DMS53 treated with DMSO at 0.1 percent for 48 hours (cell line): ENCODE results near the gene PKNOX2.

Experiments
- DNase-seq: peaks from one replicate; lab custom pipeline; 2025; ENCODE audit not compliant: unreplicated experiment; lab: John Stamatoyannopoulos, UW

PKNOX2 gene

DNA sequence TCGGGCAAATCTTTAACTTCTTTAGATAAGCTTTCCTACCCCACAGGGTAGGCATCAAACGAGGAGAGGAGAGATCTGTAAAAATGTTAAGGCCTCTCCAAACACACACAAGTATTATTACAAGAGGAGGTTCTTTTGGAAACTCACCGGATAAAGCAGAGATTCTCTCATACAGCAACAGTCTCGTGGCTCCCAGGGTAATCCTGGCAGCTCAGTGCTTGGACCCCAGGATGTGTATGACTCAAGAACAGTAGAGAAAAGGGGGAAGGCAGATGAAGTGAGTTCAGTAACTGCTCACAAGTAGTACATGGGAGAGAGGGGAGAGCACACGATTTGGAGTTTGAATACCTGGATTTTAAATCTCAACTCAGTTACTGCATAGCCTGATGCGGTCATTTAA, 210.6 kb downstream of the PKNOX2 start:
- DNase-seq = no peak

- DNase-seq = no peak
Observed at GRCh38 chr11:125376117-125376516, 211.6 kb downstream of the PKNOX2 start.

- DNase-seq = no peak
Observed at GRCh38 chr11:125376856-125377255, 212.3 kb downstream of the PKNOX2 start.

- DNase-seq = no peak
Observed at GRCh38 chr11:125378083-125378482, 213.5 kb downstream of the PKNOX2 start.

- no peak for DNase-seq
Observed at GRCh38 chr11:125378571-125378970, 214.0 kb downstream of the PKNOX2 start.

DNA sequence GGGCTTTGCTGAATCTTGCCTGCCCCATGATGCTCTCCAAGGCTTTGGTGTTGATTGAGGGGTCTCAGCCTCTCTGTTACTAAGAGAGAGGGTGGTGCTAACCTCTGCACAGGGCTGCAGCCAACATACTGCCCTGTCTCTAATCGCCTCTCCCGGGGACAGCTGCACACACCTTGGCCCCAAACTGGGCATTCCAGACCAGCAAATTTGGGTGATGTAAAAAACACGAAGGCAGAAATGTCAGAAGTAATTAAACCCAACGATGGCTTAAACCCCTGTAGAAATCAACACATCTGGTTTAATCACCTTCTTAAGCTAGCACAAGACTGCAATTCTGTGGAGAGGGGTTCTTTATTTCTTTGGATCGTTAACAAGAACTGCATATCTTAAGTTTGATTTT, 215.0 kb downstream of the PKNOX2 start:
- DNase-seq = no peak

GRCh38 chr11:125379981-125380380, 215.4 kb downstream of the PKNOX2 start:
- DNase-seq = no peak

DNA sequence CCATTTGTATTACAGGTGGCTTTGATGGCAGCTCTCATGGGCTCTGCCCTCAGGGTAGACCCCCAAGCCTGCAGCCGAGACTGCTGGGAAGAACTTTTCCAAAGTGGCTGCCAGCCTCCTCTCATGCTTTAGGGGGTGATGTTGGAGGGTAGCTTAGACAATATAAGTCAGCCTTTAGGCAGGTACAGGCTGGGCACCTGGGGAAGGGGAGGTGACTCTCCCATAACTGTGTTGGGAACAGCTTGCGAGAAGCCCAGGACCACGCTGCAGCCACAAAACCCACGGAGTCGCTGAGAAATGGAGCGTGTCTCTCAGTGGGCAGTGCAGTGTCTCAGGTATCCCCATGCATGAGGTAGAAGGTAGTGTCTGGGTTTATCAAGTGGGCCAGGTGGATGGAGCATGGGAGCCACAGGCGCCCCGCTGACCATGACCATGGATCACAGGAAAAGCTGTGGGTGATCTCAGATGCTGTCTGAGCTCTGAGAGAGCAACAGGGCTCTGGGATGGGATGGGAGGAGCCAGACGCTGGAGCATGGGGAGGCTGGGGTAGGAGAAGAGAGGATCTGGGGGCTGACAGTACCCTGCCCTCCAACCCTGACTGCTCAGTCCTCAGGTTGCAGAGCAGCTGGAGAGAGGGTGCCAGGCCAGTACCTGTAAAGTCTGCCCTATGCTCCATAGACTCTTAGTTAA, 216.3 kb downstream of the PKNOX2 start:
- DNase-seq = no peak

- DNase-seq = no peak
Observed at GRCh38 chr11:125381499-125382044, 217.0 kb downstream of the PKNOX2 start.

GRCh38 chr11:125382314-125382791, 217.8 kb downstream of the PKNOX2 start:
- no peak for DNase-seq

GRCh38 chr11:125382822-125383221, 218.3 kb downstream of the PKNOX2 start:
- no peak for DNase-seq

GRCh38 chr11:125384825-125385224, 220.3 kb downstream of the PKNOX2 start:
- DNase-seq = no peak

GRCh38 chr11:125387901-125388300, 223.3 kb downstream of the PKNOX2 start:
- no peak for DNase-seq

DNA sequence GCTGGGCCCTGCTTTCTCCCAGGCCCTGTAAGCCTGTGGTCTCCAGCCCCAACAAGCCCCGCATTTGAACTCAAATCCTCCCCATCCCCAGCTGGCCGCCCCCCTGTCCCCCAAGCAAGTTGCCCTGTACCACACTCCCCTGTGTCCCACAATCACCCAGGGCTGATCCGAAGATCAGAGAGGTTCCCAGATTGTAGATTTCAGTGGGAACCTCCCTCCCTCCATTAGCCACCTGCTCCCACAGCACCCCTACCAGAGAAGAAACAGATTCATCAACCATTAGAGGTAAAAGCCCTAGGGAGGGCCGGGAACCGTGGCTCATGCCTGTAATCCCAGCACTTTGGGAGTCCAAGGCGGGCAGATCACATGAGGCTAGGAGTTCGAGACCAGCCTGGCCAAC, 224.1 kb downstream of the PKNOX2 start:
- DNase-seq = no peak

- no peak for DNase-seq
Observed at GRCh38 chr11:125389339-125390166, 225.0 kb downstream of the PKNOX2 start.

GRCh38 chr11:125390946-125391345, 226.4 kb downstream of the PKNOX2 start:
- DNase-seq = no peak

- no peak for DNase-seq
Observed at GRCh38 chr11:125393331-125393730, 228.8 kb downstream of the PKNOX2 start.

GRCh38 chr11:125394296-125394695, 229.7 kb downstream of the PKNOX2 start:
- no peak for DNase-seq

GRCh38 chr11:125397421-125397820, 232.9 kb downstream of the PKNOX2 start:
- DNase-seq = no peak

DNA sequence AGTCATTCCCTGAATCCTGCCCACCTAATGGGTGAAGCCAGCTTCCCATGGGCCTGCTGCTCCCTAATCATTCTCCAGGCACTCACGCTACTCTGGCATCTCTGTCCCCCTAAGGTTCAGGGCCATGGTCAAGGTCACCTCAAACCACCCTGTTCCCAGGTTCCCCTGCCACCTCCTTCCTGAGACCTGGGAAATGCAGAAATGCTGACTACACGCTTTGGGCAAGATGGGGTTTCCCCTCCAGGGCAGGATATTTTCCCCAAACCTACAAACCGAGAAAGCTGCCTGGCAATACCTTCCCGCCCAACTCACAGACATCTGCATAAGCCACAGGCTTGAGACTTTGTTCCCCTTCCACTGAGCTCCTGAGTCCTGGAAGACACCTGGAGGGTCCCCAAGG, 233.9 kb downstream of the PKNOX2 start:
- DNase-seq = no peak

DNA sequence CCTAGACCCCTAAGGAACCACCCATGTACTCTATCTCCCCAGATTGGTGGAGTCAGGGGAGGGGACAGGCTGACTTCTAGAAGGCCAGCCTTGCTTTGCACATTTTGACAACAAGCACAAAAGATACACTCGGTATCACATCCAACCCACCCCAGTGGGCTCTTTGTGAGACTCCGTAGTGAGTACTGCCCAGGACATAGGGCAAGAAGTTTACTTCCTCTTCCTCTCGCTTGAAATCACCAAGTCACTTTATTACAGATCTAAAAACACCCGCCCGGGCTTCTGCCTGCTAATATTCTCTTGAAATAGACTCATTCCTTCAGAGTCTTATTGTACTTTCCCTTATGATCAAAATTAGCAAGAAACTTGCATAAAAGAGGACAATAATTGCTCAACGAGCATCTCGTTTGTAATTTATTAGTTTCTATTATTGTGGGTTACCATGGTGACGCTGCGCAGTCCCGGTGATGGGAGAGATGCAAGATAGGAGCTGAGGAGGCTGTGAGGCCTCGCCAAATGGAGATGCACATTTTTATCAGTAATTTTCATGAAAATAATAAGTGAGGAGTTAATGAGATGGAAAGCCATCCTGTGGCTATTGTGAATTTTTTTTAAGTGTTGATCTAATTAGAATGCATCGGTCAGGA, 234.6 kb downstream of the PKNOX2 start:
- DNase-seq = no peak

DNA sequence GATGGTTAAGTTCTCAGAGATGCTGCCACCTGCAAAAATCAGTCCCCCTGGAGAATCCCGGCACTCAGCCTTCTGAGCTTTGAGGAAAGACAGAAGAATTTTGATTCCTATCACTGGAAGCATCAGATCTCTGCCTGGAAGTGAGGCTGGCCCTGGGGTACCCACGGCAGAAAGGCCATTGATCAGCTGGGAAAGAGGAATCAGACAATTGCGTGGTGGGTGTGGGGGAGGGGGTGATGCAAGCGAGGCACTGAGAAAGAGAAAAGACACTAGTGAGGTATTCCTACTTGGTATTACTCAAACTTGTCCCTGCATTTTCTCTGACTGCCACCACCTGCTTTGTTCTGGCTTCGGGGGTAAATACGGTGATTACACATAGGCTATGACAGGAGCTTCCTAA, 235.4 kb downstream of the PKNOX2 start:
- DNase-seq = no peak
